Muscle layer of duodenum (tissue), 2 donors: ENCODE measurements around the gene C3orf52.

Experiments
- H3K27ac ChIP-seq: one replicate; pipeline ENCODE4 v1.7.0; 2013; ENCODE audit warnings: mild to moderate bottlenecking, low read length
- H3K27me3 ChIP-seq: one replicate; pipeline ENCODE4 v1.7.0; 2013; ENCODE audit warnings: low read depth, mild to moderate bottlenecking, control low read depth, low read length
- H3K36me3 ChIP-seq, 2 donors: one replicate each; pipeline ENCODE4 v1.7.0; 2013; ENCODE audit warnings: low read length in 2 of 2, control low read depth in 1 of 2, mild to moderate bottlenecking in 1 of 2; ENCODE audit not compliant: insufficient read depth in 2 of 2, control insufficient read depth in 1 of 2
- H3K4me1 ChIP-seq, 2 donors: one replicate each; pipeline ENCODE4 v1.7.0; 2013; ENCODE audit warnings: low read length in 2 of 2, mild to moderate bottlenecking in 2 of 2, control low read depth in 1 of 2, moderate library complexity in 1 of 2; ENCODE audit not compliant: insufficient read depth in 2 of 2, control insufficient read depth in 1 of 2
- H3K4me3 ChIP-seq, 2 donors: one replicate each; pipeline ENCODE4 v1.7.0; 2013; ENCODE audit warnings: low read length in 2 of 2, low read depth in 1 of 2, mild to moderate bottlenecking in 1 of 2
- H3K9me3 ChIP-seq, 2 donors: one replicate each; pipeline ENCODE4 v1.7.0; 2013; ENCODE audit warnings: low read length in 2 of 2, control low read depth in 1 of 2, mild to moderate bottlenecking in 1 of 2; ENCODE audit not compliant: control insufficient read depth in 1 of 2
- donor health status: healthy.

Gene C3orf52

GRCh38 chr3:112143251-112143650, 57.1 kb downstream of the C3orf52 start:
- H3K9me3 ChIP-seq: peaks cover 12 to 17% of the 10 kb centered on the region in 2 donors
- no peaks in the 10 kb centered on the region for H3K27me3 ChIP-seq
- H3K27ac ChIP-seq: no peak overlapping the region
- no peaks in the 10 kb centered on the region for H3K36me3 ChIP-seq
- no peak overlapping the region for H3K4me3 ChIP-seq
- no peaks in the 10 kb centered on the region for H3K4me1 ChIP-seq

- Histone ChIP-seq H3K36me3 (no peaks in the 10 kb centered on the region), H3K4me1 (no peaks in the 10 kb centered on the region), H3K9me3 (peaks cover 14 to 19% of the 10 kb centered on the region in 2 donors), H3K27me3 (no peaks in the 10 kb centered on the region), H3K27ac (no peak overlapping the region), H3K4me3 (no peak overlapping the region)
Observed at GRCh38 chr3:112143689-112144088, 57.5 kb downstream of the C3orf52 start.

GRCh38 chr3:112149136-112149535, 62.9 kb downstream of the C3orf52 start:
- no peak overlapping the region for H3K27ac ChIP-seq
- no peaks in the 10 kb centered on the region for H3K4me1 ChIP-seq
- H3K4me3 ChIP-seq: no peak overlapping the region

GRCh38 chr3:112167758-112168157, 81.6 kb downstream of the C3orf52 start:
- no peaks in the 10 kb centered on the region for H3K4me1 ChIP-seq
- H3K36me3 ChIP-seq: no peaks in the 10 kb centered on the region
- H3K27me3 ChIP-seq: no peaks in the 10 kb centered on the region
- no peak overlapping the region for H3K4me3 ChIP-seq
- peaks cover 0 to 6% of the 10 kb centered on the region in 2 donors for H3K9me3 ChIP-seq
- no peak overlapping the region for H3K27ac ChIP-seq

More at GRCh38 chr3:112149136-112149535, 62.9 kb downstream of the C3orf52 start:
- Histone ChIP-seq H3K9me3 (peaks cover 14 to 30% of the 10 kb centered on the region in 2 donors), H3K36me3 (no peaks in the 10 kb centered on the region), H3K27me3 (no peaks in the 10 kb centered on the region)
